HG03045 (cell line): ENCODE measurements around the gene SHBG.

Experiments
- ATAC-seq: cut with Tn5 transposase; IDR thresholded peaks from one replicate; pipeline ENCODE4 v1.9.1; 2021; ENCODE audit warnings: mild to moderate bottlenecking, moderate library complexity; ENCODE audit not compliant: unreplicated experiment

The SHBG gene

DNA sequence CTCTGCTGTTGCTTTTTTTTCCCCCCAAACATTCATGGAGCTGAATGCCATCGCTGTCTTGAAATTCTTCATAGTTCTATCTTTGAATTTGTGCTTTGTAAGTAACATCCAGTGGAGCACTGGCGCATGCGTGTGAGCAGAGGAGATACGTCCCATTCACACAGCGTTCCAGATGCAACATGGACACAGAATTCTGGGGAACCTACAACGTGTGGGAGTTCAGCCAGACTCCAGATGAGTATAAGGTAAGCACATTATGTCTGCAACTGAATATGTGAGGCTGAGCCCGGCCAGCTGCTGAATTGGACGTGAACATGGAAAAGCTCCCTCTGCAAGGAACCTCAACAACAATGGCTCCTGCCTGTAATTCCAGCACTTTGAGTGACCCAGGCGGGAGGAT is 16.5 kb downstream of the SHBG start:
- ATAC-seq = no peak

DNA sequence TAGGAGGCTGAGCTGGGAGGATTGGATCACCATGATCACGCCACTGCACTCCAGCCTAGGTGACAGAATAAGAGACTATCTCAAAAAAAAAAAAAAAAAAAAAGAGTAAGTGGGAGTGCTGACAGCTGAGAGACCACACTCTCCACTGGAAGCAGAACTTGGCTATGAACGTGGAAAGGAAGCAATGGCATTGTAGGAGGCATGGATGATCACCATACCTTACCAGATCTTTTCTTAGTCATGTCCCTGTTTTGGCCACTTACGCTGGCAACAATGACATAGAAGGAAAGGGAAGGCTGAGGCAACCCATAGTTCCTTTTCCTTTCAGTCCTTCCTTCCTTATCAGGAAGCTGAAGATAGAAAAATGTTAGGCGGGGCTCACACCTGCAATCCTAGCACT is 17.1 kb downstream of the SHBG start:
- ATAC-seq = no peak

DNA sequence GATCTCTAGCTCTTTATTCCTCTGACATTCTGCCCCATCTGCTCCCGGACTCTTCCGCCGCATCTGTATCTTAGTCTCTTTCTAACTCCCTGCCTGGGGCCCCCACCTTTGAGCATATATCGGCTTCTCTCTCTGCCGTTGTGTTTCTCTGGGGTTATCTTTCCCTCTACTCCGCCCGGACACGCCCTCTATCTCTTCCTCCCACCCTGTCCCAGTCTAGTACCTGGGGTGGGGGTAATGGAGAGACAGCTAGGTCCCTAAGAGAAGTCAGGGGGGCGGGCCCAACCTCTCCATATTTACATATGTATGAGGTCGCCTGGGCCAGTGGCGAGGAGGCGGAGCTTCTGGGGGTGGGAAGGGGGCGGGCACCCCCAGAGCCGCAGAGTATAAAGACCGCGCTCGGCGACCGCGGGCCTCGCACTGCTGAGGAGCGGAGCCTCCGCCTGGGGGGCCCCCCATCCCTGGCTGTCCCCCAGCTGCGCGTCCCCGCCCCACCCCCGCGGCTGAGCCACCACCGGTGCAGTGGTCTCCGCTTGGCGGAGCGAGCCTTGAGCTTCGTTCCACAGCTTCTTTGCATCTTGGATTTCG is 20.7 kb downstream of the SHBG start, which contains the start of gene ATP1B2:
TSS of gene ATP1B2 (plus strand) at position 418 of the 588 bp plus-strand sequence. CDS start 593 bp downstream, outside the sequence.
- ATAC-seq = peak; percentile 54

- ATAC-seq = no peak
Observed at GRCh38 chr17:7651097-7651664, 21.2 kb downstream of the SHBG start.

DNA sequence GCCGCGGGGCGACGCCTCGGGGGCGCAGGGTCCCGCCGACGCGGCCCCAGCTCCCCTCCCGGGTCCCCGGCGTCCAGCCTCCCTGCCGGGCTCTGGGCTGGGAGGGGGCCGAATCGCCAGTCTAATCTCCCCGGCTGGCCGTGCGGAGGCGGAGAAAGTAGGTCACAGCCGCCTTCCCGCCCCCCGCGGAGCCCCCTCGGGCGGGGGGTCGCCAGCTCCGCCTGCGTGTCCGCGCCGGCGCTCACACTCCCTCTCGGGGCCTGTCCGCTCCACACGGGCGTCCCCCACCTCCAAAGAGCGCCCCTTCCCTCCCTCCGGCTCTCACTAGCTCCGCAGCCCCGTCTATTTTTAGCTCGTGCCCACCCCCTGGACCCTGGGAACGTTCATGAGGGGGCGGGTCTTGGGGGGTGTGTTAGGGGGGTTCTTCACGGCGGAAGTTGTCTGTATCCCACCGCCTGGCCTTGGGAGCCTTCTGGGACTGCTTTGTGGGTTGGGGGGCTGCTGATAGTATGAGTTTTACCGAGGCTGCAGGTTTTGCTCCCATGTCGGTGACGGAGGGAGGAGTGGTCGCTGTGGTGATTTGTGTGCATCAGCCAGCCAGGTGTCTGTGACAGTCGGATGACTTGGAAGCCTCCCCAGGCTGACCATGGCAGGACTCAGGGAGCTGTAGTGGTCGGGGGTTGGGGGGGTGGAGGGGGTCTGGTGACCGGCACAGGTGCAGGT is 21.9 kb downstream of the SHBG start:
- ATAC-seq = no peak

- ATAC-seq = no peak
Observed at GRCh38 chr17:7652388-7653356, 22.7 kb downstream of the SHBG start.

- no peak for ATAC-seq
Observed at GRCh38 chr17:7654832-7655540, 25.1 kb downstream of the SHBG start.

DNA sequence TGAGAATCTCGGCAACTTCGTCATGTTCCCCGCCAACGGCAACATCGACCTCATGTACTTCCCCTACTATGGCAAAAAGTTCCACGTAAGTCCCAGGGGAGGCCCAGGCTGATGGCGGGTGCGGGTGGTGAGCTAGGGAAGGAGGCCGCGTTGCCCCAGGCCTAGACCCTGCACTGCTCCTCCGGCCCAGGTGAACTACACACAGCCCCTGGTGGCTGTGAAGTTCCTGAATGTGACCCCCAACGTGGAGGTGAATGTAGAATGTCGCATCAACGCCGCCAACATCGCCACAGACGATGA is 25.6 kb downstream of the SHBG start:
- no peak for ATAC-seq

GRCh38 chr17:7656958-7657609 is 27.1 kb downstream of the SHBG start:
- ATAC-seq = no peak

DNA sequence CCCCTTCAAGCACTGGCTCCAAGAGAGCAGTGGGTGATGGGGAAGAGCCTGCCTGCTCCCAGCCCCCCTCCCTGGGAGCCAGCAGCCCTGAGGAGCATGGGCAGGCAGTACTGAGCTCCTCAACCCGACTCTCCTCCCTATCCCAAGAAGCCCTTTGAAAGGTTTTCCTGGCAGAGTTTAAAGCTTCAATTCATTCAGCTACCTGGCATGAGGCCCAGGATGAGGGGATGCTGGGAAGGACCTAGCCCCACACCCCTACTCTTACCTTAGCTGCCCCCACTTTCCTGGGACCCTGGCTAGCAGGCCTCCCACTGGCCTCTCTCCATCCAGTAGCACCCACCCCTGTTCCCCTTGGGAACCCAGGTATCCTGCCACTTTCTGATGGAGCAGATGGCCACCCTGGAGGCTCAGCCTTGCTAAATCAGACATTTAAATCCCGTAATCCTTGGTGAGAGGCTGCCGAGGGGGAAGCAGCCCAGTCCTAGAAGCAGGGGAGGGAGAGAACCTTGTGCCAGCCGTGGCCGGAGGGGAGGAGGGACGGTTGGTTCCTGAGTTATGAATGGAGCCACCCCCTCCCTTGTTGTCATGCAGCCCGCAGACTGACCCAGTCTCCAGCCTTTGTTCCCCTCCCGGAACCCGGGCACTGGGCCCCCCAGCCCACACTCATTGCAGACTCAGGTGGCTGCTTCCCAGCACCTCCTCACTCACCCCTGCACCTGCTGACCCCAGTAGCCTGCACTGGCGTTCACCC is 37.9 kb downstream of the SHBG start:
- ATAC-seq = no peak

DNA sequence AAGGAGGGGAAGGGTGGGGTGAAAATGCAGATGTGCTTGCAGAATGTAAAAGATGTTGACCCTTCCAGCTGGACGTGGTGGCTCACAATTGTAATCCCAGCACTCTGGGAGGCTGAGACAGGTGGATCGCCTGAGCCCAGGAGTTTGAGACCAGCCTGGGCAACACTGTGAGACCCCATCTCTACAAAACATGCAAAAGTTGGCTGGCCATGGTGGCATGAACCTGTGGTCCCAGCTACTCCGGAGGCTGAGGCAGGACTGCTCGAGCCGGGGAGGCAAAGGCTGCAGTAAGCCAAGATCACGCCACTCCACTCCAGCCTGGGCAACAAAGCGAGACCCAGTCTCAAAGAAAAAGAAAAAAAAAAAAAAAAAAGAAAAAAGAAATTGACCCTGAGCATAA is 38.5 kb downstream of the SHBG start:
- ATAC-seq = no peak

DNA sequence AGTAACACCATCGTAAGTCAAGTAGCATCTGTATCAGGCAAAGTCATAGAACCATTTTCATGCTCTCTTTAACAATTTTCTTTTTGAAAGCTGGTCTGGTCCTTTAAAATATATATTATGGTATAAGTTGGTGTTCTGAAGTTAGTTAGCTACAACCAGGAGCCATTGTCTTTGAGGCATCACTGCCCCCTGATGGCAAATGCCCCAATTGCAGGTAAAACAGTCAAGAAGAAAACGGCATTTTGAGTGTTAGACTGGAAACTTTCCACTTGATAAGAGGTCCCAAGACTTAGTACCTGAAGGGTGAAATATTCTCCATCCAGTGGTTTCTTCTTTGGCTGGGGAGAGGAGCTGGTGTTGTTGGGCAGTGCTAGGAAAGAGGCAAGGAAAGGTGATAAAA is 43.3 kb downstream of the SHBG start:
- no peak for ATAC-seq

GRCh38 chr17:7674934-7675333 is 45.0 kb downstream of the SHBG start:
- no peak for ATAC-seq

DNA sequence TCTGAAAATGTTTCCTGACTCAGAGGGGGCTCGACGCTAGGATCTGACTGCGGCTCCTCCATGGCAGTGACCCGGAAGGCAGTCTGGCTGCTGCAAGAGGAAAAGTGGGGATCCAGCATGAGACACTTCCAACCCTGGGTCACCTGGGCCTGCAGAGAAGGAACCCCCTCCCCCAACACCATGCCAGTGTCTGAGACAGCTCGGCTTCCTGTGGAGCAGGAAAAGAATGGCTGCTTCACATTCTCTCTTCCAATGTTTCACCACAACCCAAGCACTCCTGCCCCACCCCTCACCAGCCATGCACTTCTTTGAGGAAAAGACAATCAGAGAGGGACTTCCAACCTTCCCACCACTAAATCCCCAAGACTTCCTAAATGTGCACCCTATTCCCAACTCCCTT is 46.6 kb downstream of the SHBG start:
- no peak for ATAC-seq

GRCh38 chr17:7677388-7678067 is 47.6 kb downstream of the SHBG start:
- ATAC-seq = no peak
